ENCODE measurements around the gene CA12.

Gene CA12

DNA sequence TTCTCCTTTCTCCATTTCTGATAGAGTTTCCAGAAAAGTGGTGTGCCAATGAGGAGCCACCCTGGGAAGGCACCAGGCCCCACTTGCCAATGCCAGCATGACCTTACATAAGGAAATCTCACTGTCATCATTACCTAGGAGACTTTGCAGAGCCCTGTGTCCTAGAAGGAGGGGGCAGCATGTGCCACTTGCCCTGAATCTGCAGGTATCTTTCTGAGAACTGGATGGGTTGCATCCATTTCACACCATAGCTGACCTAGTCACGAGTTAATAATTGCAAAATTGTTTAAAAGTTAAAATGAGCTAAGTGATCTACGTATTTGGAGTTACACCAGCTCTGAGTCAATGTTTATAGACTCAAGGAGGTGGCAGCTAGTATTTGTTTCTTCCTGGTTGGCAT is 14.3 kb downstream of the CA12 start:
- H3K4me3 ChIP-seq (replicated peaks; ENCODE audit: insufficient read depth, low read length): no peak overlapping the region
- no peak for TF ChIP-seq SPI1 (IDR thresholded peaks at IDR 0.05; ENCODE audit: borderline replicate concordance, low read depth)
- TF ChIP-seq GABPA (IDR thresholded peaks at IDR 0.05; ENCODE audit: low read depth): no peak
- TF ChIP-seq, protein P1, sequence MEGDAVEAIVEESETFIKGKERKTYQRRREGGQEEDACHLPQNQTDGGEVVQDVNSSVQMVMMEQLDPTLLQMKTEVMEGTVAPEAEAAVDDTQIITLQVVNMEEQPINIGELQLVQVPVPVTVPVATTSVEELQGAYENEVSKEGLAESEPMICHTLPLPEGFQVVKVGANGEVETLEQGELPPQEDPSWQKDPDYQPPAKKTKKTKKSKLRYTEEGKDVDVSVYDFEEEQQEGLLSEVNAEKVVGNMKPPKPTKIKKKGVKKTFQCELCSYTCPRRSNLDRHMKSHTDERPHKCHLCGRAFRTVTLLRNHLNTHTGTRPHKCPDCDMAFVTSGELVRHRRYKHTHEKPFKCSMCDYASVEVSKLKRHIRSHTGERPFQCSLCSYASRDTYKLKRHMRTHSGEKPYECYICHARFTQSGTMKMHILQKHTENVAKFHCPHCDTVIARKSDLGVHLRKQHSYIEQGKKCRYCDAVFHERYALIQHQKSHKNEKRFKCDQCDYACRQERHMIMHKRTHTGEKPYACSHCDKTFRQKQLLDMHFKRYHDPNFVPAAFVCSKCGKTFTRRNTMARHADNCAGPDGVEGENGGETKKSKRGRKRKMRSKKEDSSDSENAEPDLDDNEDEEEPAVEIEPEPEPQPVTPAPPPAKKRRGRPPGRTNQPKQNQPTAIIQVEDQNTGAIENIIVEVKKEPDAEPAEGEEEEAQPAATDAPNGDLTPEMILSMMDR (IDR thresholded peaks at IDR 0.05; ENCODE audit: insufficient read depth, low read length): no peak
- TF ChIP-seq, protein P2, sequence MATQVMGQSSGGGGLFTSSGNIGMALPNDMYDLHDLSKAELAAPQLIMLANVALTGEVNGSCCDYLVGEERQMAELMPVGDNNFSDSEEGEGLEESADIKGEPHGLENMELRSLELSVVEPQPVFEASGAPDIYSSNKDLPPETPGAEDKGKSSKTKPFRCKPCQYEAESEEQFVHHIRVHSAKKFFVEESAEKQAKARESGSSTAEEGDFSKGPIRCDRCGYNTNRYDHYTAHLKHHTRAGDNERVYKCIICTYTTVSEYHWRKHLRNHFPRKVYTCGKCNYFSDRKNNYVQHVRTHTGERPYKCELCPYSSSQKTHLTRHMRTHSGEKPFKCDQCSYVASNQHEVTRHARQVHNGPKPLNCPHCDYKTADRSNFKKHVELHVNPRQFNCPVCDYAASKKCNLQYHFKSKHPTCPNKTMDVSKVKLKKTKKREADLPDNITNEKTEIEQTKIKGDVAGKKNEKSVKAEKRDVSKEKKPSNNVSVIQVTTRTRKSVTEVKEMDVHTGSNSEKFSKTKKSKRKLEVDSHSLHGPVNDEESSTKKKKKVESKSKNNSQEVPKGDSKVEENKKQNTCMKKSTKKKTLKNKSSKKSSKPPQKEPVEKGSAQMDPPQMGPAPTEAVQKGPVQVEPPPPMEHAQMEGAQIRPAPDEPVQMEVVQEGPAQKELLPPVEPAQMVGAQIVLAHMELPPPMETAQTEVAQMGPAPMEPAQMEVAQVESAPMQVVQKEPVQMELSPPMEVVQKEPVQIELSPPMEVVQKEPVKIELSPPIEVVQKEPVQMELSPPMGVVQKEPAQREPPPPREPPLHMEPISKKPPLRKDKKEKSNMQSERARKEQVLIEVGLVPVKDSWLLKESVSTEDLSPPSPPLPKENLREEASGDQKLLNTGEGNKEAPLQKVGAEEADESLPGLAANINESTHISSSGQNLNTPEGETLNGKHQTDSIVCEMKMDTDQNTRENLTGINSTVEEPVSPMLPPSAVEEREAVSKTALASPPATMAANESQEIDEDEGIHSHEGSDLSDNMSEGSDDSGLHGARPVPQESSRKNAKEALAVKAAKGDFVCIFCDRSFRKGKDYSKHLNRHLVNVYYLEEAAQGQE (IDR thresholded peaks at IDR 0.05; ENCODE audit: insufficient replicate concordance, low read depth): no peak
- TF ChIP-seq POLR2AphosphoS5 (IDR thresholded peaks at IDR 0.05; ENCODE audit: low read depth): no peak
- H3K27me3 ChIP-seq (ENCODE audit: insufficient read depth, poor library complexity, severe bottlenecking): no peaks in the 10 kb centered on the region
- no peak overlapping the region for H3K27ac ChIP-seq (replicated peaks)
- no peak for DNase-seq (ENCODE audit: low read depth in 1 of 2, low spot score in 1 of 2)

DNA sequence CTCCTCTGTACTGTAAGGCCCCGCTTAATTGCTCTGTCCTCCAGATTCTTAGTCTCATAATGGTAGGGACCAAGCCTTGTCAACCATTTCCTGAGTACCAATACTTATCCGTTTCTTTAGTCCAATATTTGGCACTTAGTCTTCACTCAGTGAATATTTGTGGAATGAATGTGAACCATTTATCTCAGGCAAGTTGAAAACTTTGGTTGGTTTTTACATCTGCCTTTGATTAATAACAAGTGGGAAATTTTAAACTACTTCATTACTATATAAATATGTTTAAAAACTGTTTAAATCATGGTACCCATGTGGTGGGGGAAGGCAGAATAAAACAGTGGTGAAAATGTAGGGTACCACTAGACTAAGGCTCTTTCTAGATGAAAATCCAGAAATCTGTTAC is 15.2 kb downstream of the CA12 start:
- Histone ChIP-seq H3K27me3 (ENCODE audit: insufficient read depth, poor library complexity, severe bottlenecking) (no peaks in the 10 kb centered on the region), H3K27ac (replicated peaks) (no peak overlapping the region), H3K4me3 (replicated peaks; ENCODE audit: insufficient read depth, low read length) (no peak overlapping the region)
- TF ChIP-seq, protein P1 (IDR thresholded peaks at IDR 0.05; ENCODE audit: insufficient read depth, low read length): no peak
- TF ChIP-seq SPI1 (IDR thresholded peaks at IDR 0.05; ENCODE audit: borderline replicate concordance, low read depth) (no peak), POLR2AphosphoS5 (IDR thresholded peaks at IDR 0.05; ENCODE audit: low read depth) (no peak), GABPA (IDR thresholded peaks at IDR 0.05; ENCODE audit: low read depth) (no peak)
- TF ChIP-seq, protein P2 (IDR thresholded peaks at IDR 0.05; ENCODE audit: insufficient replicate concordance, low read depth): no peak
- no peak for DNase-seq (ENCODE audit: low read depth in 1 of 2, low spot score in 1 of 2)

DNA sequence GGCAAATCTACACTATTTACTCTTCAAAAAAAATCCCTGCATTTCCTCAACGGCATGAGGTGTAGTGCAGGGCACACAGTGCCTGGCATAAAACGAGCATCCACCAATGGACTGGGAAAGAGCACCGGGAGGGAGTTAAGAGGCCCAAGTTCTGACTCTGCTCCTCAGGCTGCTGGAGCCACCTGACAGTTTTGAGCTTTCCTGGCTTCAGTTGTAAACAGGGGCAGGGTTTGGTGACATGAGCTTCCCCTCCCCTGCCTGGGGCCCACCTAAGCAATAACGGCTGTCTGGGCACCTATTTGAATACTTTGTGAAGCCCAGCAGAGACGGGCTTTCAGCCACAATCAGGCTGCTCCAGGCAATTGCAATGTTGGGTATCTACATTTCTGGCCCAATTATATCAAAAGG is 16.4 kb downstream of the CA12 start:
- no peak for DNase-seq (ENCODE audit: low read depth in 1 of 2, low spot score in 1 of 2)
- TF ChIP-seq, protein P1 (IDR thresholded peaks at IDR 0.05; ENCODE audit: insufficient read depth, low read length): no peak
- TF ChIP-seq GABPA (IDR thresholded peaks at IDR 0.05; ENCODE audit: low read depth) (no peak), SPI1 (IDR thresholded peaks at IDR 0.05; ENCODE audit: borderline replicate concordance, low read depth) (no peak), POLR2AphosphoS5 (IDR thresholded peaks at IDR 0.05; ENCODE audit: low read depth) (no peak)
- TF ChIP-seq, protein P2 (IDR thresholded peaks at IDR 0.05; ENCODE audit: insufficient replicate concordance, low read depth): no peak
- Histone ChIP-seq H3K27ac (replicated peaks) (no peak overlapping the region), H3K4me3 (replicated peaks; ENCODE audit: insufficient read depth, low read length) (no peak overlapping the region), H3K27me3 (ENCODE audit: insufficient read depth, poor library complexity, severe bottlenecking) (no peaks in the 10 kb centered on the region)
